MV-4-11 (cell line): Measurements from ENCODE around the gene CYB5R3.
"Not testable (repeated sequence)": the region's sequence is repeated elsewhere in the genome, so short reads cannot be mapped to it uniquely, and the experiment has no call there.

Experiments used
- DNase-seq: peaks from one replicate; lab custom pipeline; 2025; lab: John Stamatoyannopoulos, UW

Gene CYB5R3

GRCh38 chr22:42601879-42602465 is 47.2 kb downstream of the CYB5R3 start:
- DNase-seq, result no peak

GRCh38 chr22:42596863-42597530 is 52.2 kb downstream of the CYB5R3 start:
- peak; percentile 11 for DNase-seq

GRCh38 chr22:42596336-42596735 is 52.9 kb downstream of the CYB5R3 start:
- DNase-seq, result no peak

- no peak for DNase-seq
Observed at GRCh38 chr22:42595434-42595833, 53.8 kb downstream of the CYB5R3 start.

GRCh38 chr22:42591987-42592386 is 57.2 kb downstream of the CYB5R3 start:
- no peak for DNase-seq

- DNase-seq, result peak; percentile 89
Observed at GRCh38 chr22:42587588-42588175, 61.5 kb downstream of the CYB5R3 start.

GRCh38 chr22:42586381-42586780 is 62.8 kb downstream of the CYB5R3 start:
- peak; percentile 48 for DNase-seq

- no peak for DNase-seq
Observed at GRCh38 chr22:42585096-42585495, 64.1 kb downstream of the CYB5R3 start.

GRCh38 chr22:42584364-42584940 is 64.7 kb downstream of the CYB5R3 start:
- DNase-seq, result no peak

GRCh38 chr22:42582987-42583386 is 66.2 kb downstream of the CYB5R3 start:
- no peak for DNase-seq

GRCh38 chr22:42581762-42582716 is 67.2 kb downstream of the CYB5R3 start:
- DNase-seq, result peak; percentile 28

GRCh38 chr22:42581194-42581761 is 67.9 kb downstream of the CYB5R3 start:
- DNase-seq, result not testable (repeated sequence)

- DNase-seq, result not testable (repeated sequence)
Observed at GRCh38 chr22:42580040-42580439, 69.2 kb downstream of the CYB5R3 start.

GRCh38 chr22:42577623-42578240 is 71.5 kb downstream of the CYB5R3 start:
- no peak for DNase-seq

- not testable (repeated sequence) for DNase-seq
Observed at GRCh38 chr22:42577141-42577540, 72.1 kb downstream of the CYB5R3 start.

GRCh38 chr22:42575996-42576574 is 73.1 kb downstream of the CYB5R3 start:
- not testable (repeated sequence) for DNase-seq

GRCh38 chr22:42574468-42574867 is 74.7 kb downstream of the CYB5R3 start:
- DNase-seq, result not testable (repeated sequence)

GRCh38 chr22:42574046-42574445 is 75.1 kb downstream of the CYB5R3 start:
- DNase-seq, result not testable (repeated sequence)

- not testable (repeated sequence) for DNase-seq
Observed at GRCh38 chr22:42571068-42571467, 78.1 kb downstream of the CYB5R3 start.

GRCh38 chr22:42570580-42570979 is 78.6 kb downstream of the CYB5R3 start:
- not testable (repeated sequence) for DNase-seq

GRCh38 chr22:42567950-42568349 is 81.2 kb downstream of the CYB5R3 start:
- not testable (repeated sequence) for DNase-seq
